HEK293 (cell line): ENCODE measurements around the gene RASA3.

Experiments
- CTCF ChIA-PET: fragments of 350-600 bp; formaldehyde crosslinking; extraction: SDS; loops from one replicate; lab custom pipeline; 2021; ENCODE audit warnings: antibody characterized with exemption; lab: Yijun Ruan, JAX
- POLR2A ChIA-PET: fragments of 300-600 bp; formaldehyde crosslinking; extraction: SDS; loops from one replicate; lab custom pipeline; 2020; ENCODE audit warnings: antibody characterized with exemption, inconsistent platforms; lab: Yijun Ruan, JAX
- H3K27ac ChIP-seq: fragments of 200-500 bp; sonication (Bioruptor generic); 2 replicates; pipeline ENCODE4 v1.5.1; 2014; ENCODE audit warnings: low read depth, low read length, control low read depth, inconsistent platforms; ENCODE audit errors: extremely low read depth
- H3K36me3 ChIP-seq, 2 experiments: fragments of 200-500 bp in 1 of 2; sonication (Bioruptor generic) in 1 of 2; 1 replicate in 1 of 2; 2 replicates in 1 of 2; pipeline ENCODE4 v1.5.1; 2014 to 2017; ENCODE audit warnings: inconsistent platforms in 2 of 2, low read length in 2 of 2; ENCODE audit not compliant: control insufficient read depth in 2 of 2, insufficient read depth in 1 of 2
- H3K4me1 ChIP-seq: fragments of 200-500 bp; sonication (Bioruptor generic); 2 replicates; pipeline ENCODE4 v1.5.1; 2014; ENCODE audit warnings: mild to moderate bottlenecking, low read length, inconsistent platforms; ENCODE audit not compliant: control insufficient read depth, insufficient read depth
- H3K4me3 ChIP-seq: 2 replicates; pipeline ENCODE4 v1.5.1; 2011; ENCODE audit warnings: low read depth, mild to moderate bottlenecking, control low read depth, low read length, moderate library complexity
- H3K9me3 ChIP-seq: fragments of 200-500 bp; sonication (Bioruptor generic); 2 replicates; pipeline ENCODE4 v1.5.1; 2014; ENCODE audit warnings: low read depth, low read length, inconsistent platforms; ENCODE audit not compliant: control insufficient read depth, insufficient read depth
- INSM2 ChIP-seq: fragments of 450-650 bp; formaldehyde crosslinking; IDR thresholded peaks from 2 replicates; pipeline ENCODE4 v1.5.1; 2016; ENCODE audit warnings: missing biosample characterization, missing genetic modification characterization
- KLF1 ChIP-seq: fragments of 450-650 bp; formaldehyde crosslinking; IDR thresholded peaks from 2 replicates; pipeline ENCODE4 v1.5.1; 2016; ENCODE audit warnings: missing biosample characterization, missing genetic modification characterization
- ZBTB17 ChIP-seq: fragments of 450-650 bp; formaldehyde crosslinking; IDR thresholded peaks from 2 replicates; pipeline ENCODE4 v1.5.1; 2016; ENCODE audit warnings: missing biosample characterization, missing genetic modification characterization
- ZEB2 ChIP-seq: fragments of 450-650 bp; formaldehyde crosslinking; IDR thresholded peaks from 2 replicates; pipeline ENCODE4 v1.5.1; 2016; ENCODE audit warnings: missing biosample characterization, missing genetic modification characterization
- ZFP37 ChIP-seq: fragments of 450-650 bp; formaldehyde crosslinking; IDR thresholded peaks from 2 replicates; pipeline ENCODE4 v1.5.1; 2016; ENCODE audit warnings: missing biosample characterization, missing genetic modification characterization
- ZFP41 ChIP-seq: fragments of 450-650 bp; formaldehyde crosslinking; IDR thresholded peaks from 2 replicates; pipeline ENCODE4 v1.5.1; 2016; ENCODE audit warnings: missing biosample characterization, missing genetic modification characterization, borderline replicate concordance
- ZNF148 ChIP-seq: fragments of 450-650 bp; formaldehyde crosslinking; IDR thresholded peaks from 2 replicates; pipeline ENCODE4 v1.5.0; 2017; ENCODE audit warnings: missing biosample characterization, missing genetic modification characterization, borderline replicate concordance
- ZNF202 ChIP-seq: fragments of 450-650 bp; formaldehyde crosslinking; IDR thresholded peaks from 2 replicates; pipeline ENCODE4 v1.5.1; 2016; ENCODE audit warnings: missing biosample characterization, missing genetic modification characterization, borderline replicate concordance
- ZNF248 ChIP-seq: fragments of 450-650 bp; formaldehyde crosslinking; IDR thresholded peaks from 2 replicates; pipeline ENCODE4 v1.5.1; 2017; ENCODE audit warnings: missing biosample characterization, missing genetic modification characterization
- ZNF488 ChIP-seq: fragments of 450-650 bp; formaldehyde crosslinking; IDR thresholded peaks from 2 replicates; pipeline ENCODE4 v1.5.1; 2016; ENCODE audit warnings: missing biosample characterization, missing genetic modification characterization
- ZNF510 ChIP-seq: fragments of 450-650 bp; formaldehyde crosslinking; IDR thresholded peaks from 2 replicates; pipeline ENCODE4 v1.5.1; 2018; ENCODE audit warnings: mild to moderate bottlenecking, missing genetic modification characterization, missing biosample characterization; ENCODE audit not compliant: insufficient replicate concordance
- ZNF513 ChIP-seq: fragments of 450-650 bp; IDR thresholded peaks from 2 replicates; pipeline ENCODE4 v1.5.1; 2018; ENCODE audit warnings: missing biosample characterization, missing genetic modification characterization
- ZNF521 ChIP-seq: fragments of 450-650 bp; formaldehyde crosslinking; IDR thresholded peaks from 2 replicates; pipeline ENCODE4 v1.5.1; 2017; ENCODE audit warnings: missing biosample characterization, mild to moderate bottlenecking, missing genetic modification characterization
- ZNF544 ChIP-seq: fragments of 450-650 bp; formaldehyde crosslinking; IDR thresholded peaks from 2 replicates; pipeline ENCODE4 v1.5.0; 2017; ENCODE audit warnings: missing biosample characterization, missing genetic modification characterization
- ZNF600 ChIP-seq: fragments of 450-650 bp; formaldehyde crosslinking; IDR thresholded peaks from 2 replicates; pipeline ENCODE4 v1.5.1; 2016; ENCODE audit warnings: missing biosample characterization, missing genetic modification characterization
- ZXDB ChIP-seq: fragments of 450-650 bp; formaldehyde crosslinking; IDR thresholded peaks from 2 replicates; pipeline ENCODE4 v1.5.1; 2016; ENCODE audit warnings: missing biosample characterization, missing genetic modification characterization

The RASA3 gene

DNA sequence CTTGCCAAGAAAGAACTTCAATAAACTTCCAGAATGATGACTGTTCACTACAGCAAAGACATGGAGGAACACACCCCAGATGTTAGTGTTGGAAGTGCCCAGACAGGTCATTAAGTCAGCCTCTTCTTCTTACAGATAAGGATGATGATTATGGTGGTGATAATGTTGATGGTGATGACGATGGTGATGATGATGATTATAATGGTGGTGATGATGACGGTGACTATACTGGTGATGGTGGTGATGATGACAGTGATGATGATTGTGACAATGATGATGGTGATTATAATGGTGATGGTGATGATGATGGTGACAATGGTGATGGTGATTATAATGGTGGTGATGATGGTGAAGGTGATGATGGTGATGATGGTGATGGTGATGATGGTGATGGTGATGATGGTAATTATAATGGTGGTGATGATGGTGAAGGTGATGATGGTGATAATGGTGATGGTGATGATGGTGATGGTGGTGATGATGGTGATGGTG is 167.0 kb downstream of the RASA3 start:
- no peaks in the 10 kb centered on the region for H3K36me3 ChIP-seq
- ChIA-PET CTCF (no interaction called here), POLR2A (no interaction called here)
- H3K9me3 ChIP-seq: no peaks in the 10 kb centered on the region
- no peak for TF ChIP-seq ZNF521 (tag by site-specific recombination)
- TF ChIP-seq KLF1 (tag by site-specific recombination): no peak
- TF ChIP-seq ZFP37 (tag by site-specific recombination): no peak
- peak; percentile 91; the same call in 1 of the 2 replicates for TF ChIP-seq ZNF513 (tag by site-specific recombination)
- no peak overlapping the region for H3K27ac ChIP-seq
- H3K4me1 ChIP-seq: no peaks in the 10 kb centered on the region
- no peak overlapping the region for H3K4me3 ChIP-seq

DNA sequence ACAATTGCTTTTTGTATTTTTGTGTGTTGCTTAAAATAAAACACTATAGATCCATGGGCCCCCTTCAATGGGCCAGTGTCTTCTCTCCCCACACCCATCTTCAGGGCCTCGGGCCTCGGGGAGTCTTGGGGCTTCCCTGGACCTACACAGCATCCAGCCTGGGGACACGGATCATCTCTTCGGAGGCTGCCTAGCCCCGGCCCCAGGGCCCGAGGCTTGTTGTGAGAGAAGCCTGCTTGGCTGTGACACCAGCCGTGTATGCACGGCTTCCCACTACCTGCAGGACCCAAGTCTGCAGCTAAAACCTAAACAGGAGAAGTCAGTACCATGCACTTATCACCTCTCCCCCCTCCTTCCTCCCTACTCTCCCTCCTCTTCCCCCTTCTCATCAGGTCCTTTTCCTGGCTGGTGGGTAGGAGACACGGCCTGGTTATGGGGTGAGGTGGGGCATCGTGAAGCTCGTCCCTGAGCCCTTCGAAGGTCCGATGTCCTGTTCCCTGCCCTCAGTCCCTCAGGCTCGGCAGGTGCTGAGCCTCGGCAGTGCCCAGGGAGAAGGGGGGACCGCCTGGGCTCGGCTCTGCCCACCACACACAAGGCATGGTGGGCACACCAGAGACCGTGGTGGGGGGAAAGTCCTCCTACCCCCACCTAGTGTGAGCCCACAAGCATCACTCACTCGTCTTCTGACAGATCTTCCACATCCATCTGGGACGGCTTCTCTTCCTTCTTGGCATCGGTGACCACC is 168.0 kb downstream of the RASA3 start:
- no peaks in the 10 kb centered on the region for H3K9me3 ChIP-seq
- H3K4me1 ChIP-seq: no peaks in the 10 kb centered on the region
- no peak overlapping the region for H3K4me3 ChIP-seq
- no peak for TF ChIP-seq ZXDB (tag by site-specific recombination)
- TF ChIP-seq ZEB2 (tag by site-specific recombination): no peak
- no peak for TF ChIP-seq INSM2 (tag by site-specific recombination)
- TF ChIP-seq ZNF148: no peak
- TF ChIP-seq ZNF544 (tag by site-specific recombination): no peak
- no peak for TF ChIP-seq ZNF248
- TF ChIP-seq ZNF488 (tag by site-specific recombination): no peak
- no peak for TF ChIP-seq ZNF202 (tag by site-specific recombination)
- no peak for TF ChIP-seq ZFP41 (tag by site-specific recombination)
- TF ChIP-seq ZNF600: no peak
- TF ChIP-seq ZNF510 (tag by site-specific recombination): no peak
- TF ChIP-seq ZBTB17 (tag by site-specific recombination): no peak
- no peaks in the 10 kb centered on the region for H3K36me3 ChIP-seq
- ChIA-PET CTCF (no interaction called here), POLR2A (no interaction called here)
- no peak overlapping the region for H3K27ac ChIP-seq
